ENCODE data around the gene ABCD4. TPM values are rescaled to one million over a fixed set of nuclear protein-coding genes. Genes with fewer than 3 reads are reported as not detected.

The ABCD4 gene
- total and polyA plus RNA-seq, 2 of the 4 experiments (the other 2 are of a cell fraction) = 12.2 to 20.4 TPM

DNA sequence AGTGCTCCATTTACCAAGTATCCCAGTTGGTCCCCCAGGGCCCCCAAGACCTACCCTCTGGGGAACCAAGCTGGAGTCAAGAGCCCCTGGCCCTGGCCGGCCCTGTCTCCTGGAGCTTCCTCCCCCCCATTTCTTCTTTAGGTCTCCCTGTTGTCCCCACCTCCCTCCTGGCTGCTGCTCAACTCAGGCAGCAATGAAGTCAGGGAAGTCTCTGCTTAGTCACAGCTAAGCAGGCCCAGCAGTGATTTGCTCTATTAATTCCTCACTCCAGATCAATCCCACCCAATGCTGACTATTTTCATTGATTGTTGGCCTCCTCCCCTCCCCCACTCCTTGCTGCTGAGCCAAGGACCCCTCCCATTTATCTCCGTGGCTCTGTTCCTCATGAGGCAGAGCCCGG lies 35.1 kb downstream of the ABCD4 start:
- no peak overlapping the region for H3K4me3 ChIP-seq (ENCODE audit: insufficient read depth, low read depth, low read length)
- H3K9me3 ChIP-seq (ENCODE audit: control insufficient read depth, insufficient read depth, low read length) = no peaks in the 10 kb centered on the region
- no peak overlapping the region for H3K4me2 ChIP-seq (ENCODE audit: low read depth, low read length)
- no peak overlapping the region for H3K27ac ChIP-seq (ENCODE audit: insufficient read depth, low read length)
- BruUV-seq (replicated peaks) = no TSS peak
- TF ChIP-seq MAZ (IDR thresholded peaks at IDR 0.05; ENCODE audit: borderline replicate concordance, low read depth, low read length) (no peak), RFX5 (IDR thresholded peaks at IDR 0.05; ENCODE audit: low read depth, low read length) (no peak), NFE2L2 (IDR thresholded peaks at IDR 0.05; ENCODE audit: low read depth, low read length) (no peak), CHD1 (IDR thresholded peaks at IDR 0.05; ENCODE audit: low read depth, low read length) (no peak), RAD21 (IDR thresholded peaks at IDR 0.05; ENCODE audit: low read length) (no peak), SMC3 (IDR thresholded peaks at IDR 0.05; ENCODE audit: low read depth, low read length) (no peak), CEBPB (IDR thresholded peaks at IDR 0.05; ENCODE audit: low read depth, low read length) (no peak), RCOR1 (IDR thresholded peaks at IDR 0.05; ENCODE audit: insufficient replicate concordance, low read length) (no peak), POLR2A (IDR thresholded peaks at IDR 0.05; ENCODE audit: low read depth, low read length) (no peak), MXI1 (IDR thresholded peaks at IDR 0.05; ENCODE audit: borderline replicate concordance, low read depth, low read length) (no peak), MAFK (IDR thresholded peaks at IDR 0.05; ENCODE audit: low read depth, low read length) (no peak), FOS (IDR thresholded peaks at IDR 0.05; ENCODE audit: low read depth, low read length) (no peak), BHLHE40 (IDR thresholded peaks at IDR 0.05; ENCODE audit: low read depth, low read length) (no peak)
- TF ChIP-seq, protein P1, sequence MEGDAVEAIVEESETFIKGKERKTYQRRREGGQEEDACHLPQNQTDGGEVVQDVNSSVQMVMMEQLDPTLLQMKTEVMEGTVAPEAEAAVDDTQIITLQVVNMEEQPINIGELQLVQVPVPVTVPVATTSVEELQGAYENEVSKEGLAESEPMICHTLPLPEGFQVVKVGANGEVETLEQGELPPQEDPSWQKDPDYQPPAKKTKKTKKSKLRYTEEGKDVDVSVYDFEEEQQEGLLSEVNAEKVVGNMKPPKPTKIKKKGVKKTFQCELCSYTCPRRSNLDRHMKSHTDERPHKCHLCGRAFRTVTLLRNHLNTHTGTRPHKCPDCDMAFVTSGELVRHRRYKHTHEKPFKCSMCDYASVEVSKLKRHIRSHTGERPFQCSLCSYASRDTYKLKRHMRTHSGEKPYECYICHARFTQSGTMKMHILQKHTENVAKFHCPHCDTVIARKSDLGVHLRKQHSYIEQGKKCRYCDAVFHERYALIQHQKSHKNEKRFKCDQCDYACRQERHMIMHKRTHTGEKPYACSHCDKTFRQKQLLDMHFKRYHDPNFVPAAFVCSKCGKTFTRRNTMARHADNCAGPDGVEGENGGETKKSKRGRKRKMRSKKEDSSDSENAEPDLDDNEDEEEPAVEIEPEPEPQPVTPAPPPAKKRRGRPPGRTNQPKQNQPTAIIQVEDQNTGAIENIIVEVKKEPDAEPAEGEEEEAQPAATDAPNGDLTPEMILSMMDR (conservative IDR thresholded peaks at IDR 0.05; ENCODE audit: low read depth, low read length) = no peak
- TF ChIP-seq, protein P2, sequence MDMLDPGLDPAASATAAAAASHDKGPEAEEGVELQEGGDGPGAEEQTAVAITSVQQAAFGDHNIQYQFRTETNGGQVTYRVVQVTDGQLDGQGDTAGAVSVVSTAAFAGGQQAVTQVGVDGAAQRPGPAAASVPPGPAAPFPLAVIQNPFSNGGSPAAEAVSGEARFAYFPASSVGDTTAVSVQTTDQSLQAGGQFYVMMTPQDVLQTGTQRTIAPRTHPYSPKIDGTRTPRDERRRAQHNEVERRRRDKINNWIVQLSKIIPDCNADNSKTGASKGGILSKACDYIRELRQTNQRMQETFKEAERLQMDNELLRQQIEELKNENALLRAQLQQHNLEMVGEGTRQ (IDR thresholded peaks at IDR 0.05; ENCODE audit: low read depth, low read length) = no peak
- TF ChIP-seq, protein P3, sequence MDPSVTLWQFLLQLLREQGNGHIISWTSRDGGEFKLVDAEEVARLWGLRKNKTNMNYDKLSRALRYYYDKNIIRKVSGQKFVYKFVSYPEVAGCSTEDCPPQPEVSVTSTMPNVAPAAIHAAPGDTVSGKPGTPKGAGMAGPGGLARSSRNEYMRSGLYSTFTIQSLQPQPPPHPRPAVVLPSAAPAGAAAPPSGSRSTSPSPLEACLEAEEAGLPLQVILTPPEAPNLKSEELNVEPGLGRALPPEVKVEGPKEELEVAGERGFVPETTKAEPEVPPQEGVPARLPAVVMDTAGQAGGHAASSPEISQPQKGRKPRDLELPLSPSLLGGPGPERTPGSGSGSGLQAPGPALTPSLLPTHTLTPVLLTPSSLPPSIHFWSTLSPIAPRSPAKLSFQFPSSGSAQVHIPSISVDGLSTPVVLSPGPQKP (IDR thresholded peaks at IDR 0.05; ENCODE audit: borderline replicate concordance, low read depth, low read length) = no peak
- no peaks in the 10 kb centered on the region for H4K20me1 ChIP-seq (ENCODE audit: insufficient read depth, low read length)
- CTCF ChIA-PET = interaction anchor here (0.6 to 1.6 kb wide), 3 partner anchors 11 to 518 kb away, joined by 3 to 4 read pairs (median 3); no protein-coding TSS in a partner anchor
- peaks cover 6% of the 10 kb centered on the region; the same call in 1 of the 2 replicates for H3K9me1 ChIP-seq (ENCODE audit: insufficient read depth, low read length)
- H2AFZ ChIP-seq (replicated peaks; ENCODE audit: low read length, poor library complexity) = no peak overlapping the region
- no peak overlapping the region for H2BK5ac ChIP-seq (ENCODE audit: low read depth, low read length, poor library complexity, severe bottlenecking)
- dilution Hi-C loops (cut with HindIII; ENCODE audit: low sequenced_read_pairs, unreplicated experiment) = no loop called here
- no peaks in the 10 kb centered on the region for H3K4me1 ChIP-seq (ENCODE audit: control insufficient read depth, insufficient read depth, low read length)
- H4K5ac ChIP-seq (ENCODE audit: low read depth, low read length) = no peak overlapping the region
- H3K36me3 ChIP-seq (ENCODE audit: control insufficient read depth, insufficient read depth, low read length) = no peaks in the 10 kb centered on the region
- H3K23ac ChIP-seq (ENCODE audit: low read depth, low read length) = no peak overlapping the region
- no peak for ATAC-seq (ENCODE audit: low read depth)
- peak; percentile 14 for DNase-seq
- intact Hi-C loops (cut with micrococcal nuclease) = no loop called here
- no peak overlapping the region for H3K9ac ChIP-seq (ENCODE audit: low read depth, low read length)
- H2BK120ac ChIP-seq (ENCODE audit: low read depth, low read length) = no peak overlapping the region
- H2BK15ac ChIP-seq (ENCODE audit: low read depth, low read length) = no peak overlapping the region
- no peak overlapping the region for H2AK5ac ChIP-seq (ENCODE audit: low read depth, low read length)
- no peaks in the 10 kb centered on the region for H3K79me1 ChIP-seq (ENCODE audit: low read depth in 1 of 2, low read length in 2 of 2)
- H4K8ac ChIP-seq (ENCODE audit: low read depth in 2 of 2, low read length in 2 of 2) = no peak overlapping the region
- H3K56ac ChIP-seq (ENCODE audit: extremely low read depth, insufficient read depth, low read length) = no peak overlapping the region
- POLR2A ChIA-PET (ENCODE audit: unreplicated experiment) = no interaction called here
- in situ Hi-C loops (cut with MboI; ENCODE audit: low sequenced_read_pairs) = no loop called here
- no peak overlapping the region for H3K14ac ChIP-seq (replicated peaks; ENCODE audit: low read depth, low read length)
- no peak overlapping the region for H4K91ac ChIP-seq (ENCODE audit: insufficient read depth, low read depth, low read length)
- 38% methylated on average over 1 of the region's 3 CpGs; no CpG with 5 or more reads in 1 of the 2 experiments for WGBS, 2 experiments (ENCODE audit: extremely low coverage in 2 of 2, insufficient read length in 1 of 2)
- no peak overlapping the region for H3K4ac ChIP-seq (ENCODE audit: low read depth, low read length)
- no peak overlapping the region for H2AK9ac ChIP-seq (replicated peaks; ENCODE audit: low read depth, low read length, poor library complexity)
- peaks cover 10% of the 10 kb centered on the region for H3K27me3 ChIP-seq (ENCODE audit: control insufficient read depth, insufficient read depth, low read length)
- H3K18ac ChIP-seq (ENCODE audit: low read depth, low read length) = no peak overlapping the region
- H2BK20ac ChIP-seq (ENCODE audit: low read depth, low read length) = no peak overlapping the region

Data from IMR-90 (cell line).